GM19463 (cell line): Measurements from ENCODE around the gene CGB1.
A peak's percentile ranks its signal among the peaks of the same experiment; 100 is the strongest.

Experiments
- ATAC-seq: cut with Tn5 transposase; IDR thresholded peaks from one replicate; pipeline ENCODE4 v1.9.1; 2021; ENCODE audit warnings: mild to moderate bottlenecking, moderate library complexity; ENCODE audit not compliant: unreplicated experiment

Gene CGB1

DNA sequence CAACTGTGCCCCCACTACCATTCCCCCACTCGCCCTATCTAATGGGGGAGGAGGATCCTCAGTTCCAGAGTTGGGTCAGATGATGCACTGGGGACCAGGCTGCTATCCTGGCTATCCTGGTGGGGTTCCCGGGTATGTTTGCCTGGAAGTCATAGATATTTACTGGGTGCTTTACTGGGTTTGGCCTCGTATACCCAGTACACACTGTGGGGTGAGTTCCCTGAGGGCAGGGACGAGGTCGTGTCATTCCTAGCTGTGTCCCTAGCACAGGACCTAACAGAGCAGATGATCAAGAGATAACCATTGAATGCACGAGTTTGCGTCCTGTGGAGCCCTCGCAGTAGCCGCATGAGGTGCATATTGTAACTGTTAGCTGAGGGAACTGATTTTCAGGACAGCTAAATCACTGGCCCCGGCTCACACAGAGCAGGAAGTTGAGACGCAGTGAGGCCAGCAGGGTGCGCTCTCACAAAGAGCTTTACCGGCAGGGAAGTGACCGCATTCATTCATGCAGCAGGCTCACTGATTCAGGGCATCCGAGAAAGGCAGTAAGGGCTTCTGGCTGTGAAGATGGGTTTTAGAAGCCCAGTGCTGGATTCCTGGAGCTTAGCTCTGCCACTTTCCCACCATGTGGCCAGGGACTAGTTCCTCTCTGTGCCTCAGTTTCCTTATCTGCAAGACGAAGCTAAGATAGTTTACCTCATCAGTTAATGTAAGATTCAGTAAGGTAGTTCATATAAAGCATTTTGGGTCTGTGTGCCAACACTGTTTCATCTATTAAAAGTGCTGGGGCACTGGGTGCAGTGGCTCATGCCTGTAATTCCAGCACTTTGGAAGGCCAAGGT, 37.0 kb downstream of the CGB1 start:
- no peak for ATAC-seq

DNA sequence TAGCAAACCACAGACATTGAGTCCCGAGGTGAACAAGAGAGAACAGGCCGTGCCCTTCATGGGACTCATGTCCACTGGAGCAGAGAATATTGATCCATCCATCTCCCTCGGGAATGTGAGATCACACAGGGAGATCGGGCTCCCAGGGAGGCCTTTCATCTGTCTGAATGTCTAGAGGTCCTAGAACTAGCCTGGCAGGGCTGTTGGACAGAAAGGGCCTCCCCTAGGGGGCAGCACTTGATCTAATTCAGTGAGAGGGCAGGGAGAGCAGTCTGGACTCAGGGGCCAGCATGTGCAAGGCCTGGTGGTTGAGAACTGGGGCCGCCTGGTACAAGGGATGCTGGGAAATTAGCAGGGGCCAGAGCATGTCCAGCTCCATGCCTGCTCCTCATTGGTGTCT, 38.7 kb downstream of the CGB1 start:
- ATAC-seq, result no peak

- ATAC-seq, result no peak
These were observed 42.7 kb downstream of the CGB1 start for GRCh38 chr19:48994035-48994386.

- peak; percentile 82 for ATAC-seq
These were observed 43.3 kb downstream of the CGB1 start, which contains the start of the genes GYS1 and RUVBL2 for GRCh38 chr19:48993175-48994034. Gene GYS1 (minus strand): TSS chr19:48993309. CDS start chr19:48993112, 197 bp downstream. Gene RUVBL2 (plus strand): TSS chr19:48993887. CDS start chr19:48993912, 25 bp downstream.

DNA sequence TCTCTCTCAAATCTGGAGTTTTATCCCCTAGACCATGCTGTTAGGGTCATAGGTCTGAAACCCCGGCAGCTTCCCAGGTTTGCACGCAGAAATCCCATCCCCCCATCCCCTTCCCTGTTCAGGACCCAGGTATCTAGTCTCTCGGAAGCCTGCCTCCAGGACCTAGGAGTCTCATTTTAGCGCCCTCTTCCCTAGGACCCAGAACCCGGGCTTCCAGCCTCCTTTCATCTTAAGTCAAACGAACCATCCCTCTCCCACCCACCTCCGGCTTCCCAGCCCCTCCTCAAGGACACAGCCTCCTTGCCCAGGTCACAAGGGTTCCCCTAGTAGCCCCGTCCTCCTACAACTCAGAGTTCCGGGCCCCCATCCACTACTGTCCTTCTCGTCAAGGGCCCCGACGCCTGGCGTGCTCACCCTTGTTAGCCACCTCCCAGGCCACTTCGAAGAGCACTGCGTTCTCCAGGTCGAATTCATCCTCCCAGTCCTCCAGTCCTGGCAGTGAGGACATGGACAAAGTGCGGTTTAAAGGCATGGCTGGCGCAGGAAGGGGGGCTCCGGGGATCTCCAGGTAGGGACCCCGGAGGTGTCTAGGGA, 44.0 kb downstream of the CGB1 start:
- ATAC-seq, result no peak

- ATAC-seq, result no peak
These were observed 44.7 kb downstream of the CGB1 start for GRCh38 chr19:48991873-48992580.

DNA sequence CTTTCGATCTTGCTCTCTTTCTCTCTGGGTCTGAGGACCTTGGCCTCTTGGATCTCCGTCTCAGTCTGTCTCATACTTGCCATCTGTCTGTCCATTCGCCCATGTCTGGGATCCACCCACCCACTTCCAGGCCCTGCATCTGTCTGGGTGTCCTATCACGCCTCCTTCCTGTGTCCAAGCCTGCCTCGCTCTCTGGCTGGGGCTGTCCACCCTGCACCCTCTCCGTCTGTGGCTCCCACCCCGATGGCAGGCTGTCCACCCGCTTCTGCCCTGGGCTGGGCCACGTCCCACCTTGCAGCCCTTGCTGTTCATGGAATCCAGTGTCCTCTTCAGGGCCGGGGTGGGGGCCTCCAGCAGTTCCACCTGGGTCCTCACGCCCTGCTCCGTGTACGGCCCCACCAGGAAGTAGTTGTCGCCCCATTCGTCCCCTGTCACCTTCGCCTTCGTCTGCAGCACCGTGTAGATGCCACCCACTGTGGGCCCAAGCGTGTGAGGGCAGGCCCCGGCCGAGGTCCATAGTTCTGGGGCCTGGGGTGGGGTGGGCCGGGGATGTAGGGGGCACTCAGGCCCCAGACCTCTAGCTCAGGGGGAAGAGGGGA, 45.6 kb downstream of the CGB1 start:
- no peak for ATAC-seq

GRCh38 chr19:48990400-48990799, 46.3 kb downstream of the CGB1 start:
- no peak for ATAC-seq

DNA sequence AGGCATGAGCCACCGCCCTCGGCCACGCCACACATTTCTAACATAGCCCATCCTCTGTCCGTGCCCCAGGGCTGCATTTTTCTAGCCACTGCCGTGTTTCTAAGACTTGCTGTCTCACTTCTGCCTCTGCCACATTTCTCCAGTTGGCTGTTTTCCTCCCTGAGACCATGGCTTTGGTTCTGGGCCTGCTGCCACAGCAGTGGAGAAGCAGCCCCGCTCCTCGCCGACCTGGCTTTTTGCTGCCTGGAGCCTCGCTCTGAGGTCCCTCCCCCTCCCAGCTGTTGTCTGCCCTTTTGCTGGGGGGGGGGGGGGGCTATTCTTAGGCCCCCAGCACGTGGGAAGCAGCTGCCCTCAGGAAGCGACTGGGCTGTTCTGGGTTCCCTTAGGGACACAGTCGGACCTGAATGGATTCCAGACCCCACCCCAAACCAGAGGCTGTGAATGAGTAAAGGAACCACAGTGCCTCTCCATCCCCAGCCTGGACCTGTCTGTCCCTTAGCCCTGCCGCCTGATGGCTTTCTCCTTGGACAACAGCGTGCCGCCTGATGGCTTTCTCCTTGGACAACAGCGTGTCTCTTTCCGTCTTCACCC, 46.9 kb downstream of the CGB1 start:
- no peak for ATAC-seq

- ATAC-seq, result no peak
These were observed 47.8 kb downstream of the CGB1 start for GRCh38 chr19:48988860-48989259.

GRCh38 chr19:48988286-48988685, 48.4 kb downstream of the CGB1 start:
- ATAC-seq, result no peak

GRCh38 chr19:48987323-48987722, 49.4 kb downstream of the CGB1 start:
- ATAC-seq, result no peak

- ATAC-seq, result no peak
These were observed 50.5 kb downstream of the CGB1 start for GRCh38 chr19:48986211-48986610.

DNA sequence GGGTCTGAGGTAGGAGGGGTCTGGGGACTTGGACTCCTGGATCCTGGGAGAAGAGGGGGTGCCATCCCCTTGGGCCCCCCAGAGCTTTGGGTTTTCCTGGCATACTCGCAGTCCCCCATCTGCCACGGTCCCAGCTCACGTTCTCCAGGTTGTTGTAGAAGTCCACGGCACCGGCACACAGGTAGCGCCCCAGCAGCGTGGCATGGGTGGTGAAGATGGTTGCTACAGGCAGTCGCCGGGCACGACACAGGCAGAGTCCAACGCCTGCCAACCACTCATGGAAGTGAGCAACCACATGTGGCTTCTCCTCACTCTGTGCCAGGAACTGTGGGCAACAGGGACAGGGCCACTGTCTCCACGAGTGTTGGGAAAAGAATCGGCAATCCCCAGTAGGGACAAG, 51.0 kb downstream of the CGB1 start:
- ATAC-seq, result no peak
